GM12801 (cell line): ENCODE measurements around the gene CARD10.

Experiments
- TF ChIP-seq, protein P1 (sequence below): IDR thresholded peaks from one replicate; pipeline ENCODE4 v1.5.1; 2011; ENCODE audit warnings: control low read depth; ENCODE audit not compliant: insufficient read length; ENCODE audit errors: extremely low read depth

Gene CARD10

GRCh38 chr22:37505989-37506388 is 13.2 kb downstream of the CARD10 start:
- TF ChIP-seq, protein P1, sequence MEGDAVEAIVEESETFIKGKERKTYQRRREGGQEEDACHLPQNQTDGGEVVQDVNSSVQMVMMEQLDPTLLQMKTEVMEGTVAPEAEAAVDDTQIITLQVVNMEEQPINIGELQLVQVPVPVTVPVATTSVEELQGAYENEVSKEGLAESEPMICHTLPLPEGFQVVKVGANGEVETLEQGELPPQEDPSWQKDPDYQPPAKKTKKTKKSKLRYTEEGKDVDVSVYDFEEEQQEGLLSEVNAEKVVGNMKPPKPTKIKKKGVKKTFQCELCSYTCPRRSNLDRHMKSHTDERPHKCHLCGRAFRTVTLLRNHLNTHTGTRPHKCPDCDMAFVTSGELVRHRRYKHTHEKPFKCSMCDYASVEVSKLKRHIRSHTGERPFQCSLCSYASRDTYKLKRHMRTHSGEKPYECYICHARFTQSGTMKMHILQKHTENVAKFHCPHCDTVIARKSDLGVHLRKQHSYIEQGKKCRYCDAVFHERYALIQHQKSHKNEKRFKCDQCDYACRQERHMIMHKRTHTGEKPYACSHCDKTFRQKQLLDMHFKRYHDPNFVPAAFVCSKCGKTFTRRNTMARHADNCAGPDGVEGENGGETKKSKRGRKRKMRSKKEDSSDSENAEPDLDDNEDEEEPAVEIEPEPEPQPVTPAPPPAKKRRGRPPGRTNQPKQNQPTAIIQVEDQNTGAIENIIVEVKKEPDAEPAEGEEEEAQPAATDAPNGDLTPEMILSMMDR = no peak

DNA sequence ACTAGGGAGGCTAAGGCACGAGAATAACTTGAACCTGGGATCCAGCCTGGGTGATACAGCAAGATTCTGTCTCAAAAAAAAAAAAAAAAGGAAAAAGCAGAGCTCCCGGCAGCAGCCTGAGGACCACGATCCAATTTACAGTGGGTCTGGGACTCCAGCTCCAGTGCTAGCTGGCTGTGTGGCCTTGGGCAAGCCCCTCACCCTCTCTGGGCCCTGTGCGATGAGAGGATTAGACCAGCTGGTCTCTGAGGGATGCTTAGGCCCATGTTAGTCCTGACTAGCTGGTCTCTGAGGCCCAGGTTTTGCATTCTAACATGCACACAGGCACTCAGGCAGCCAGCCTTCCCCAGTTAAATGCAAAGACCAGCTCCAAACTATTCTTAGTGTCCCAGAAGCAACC is 13.7 kb downstream of the CARD10 start:
- TF ChIP-seq, protein P1 = no peak

DNA sequence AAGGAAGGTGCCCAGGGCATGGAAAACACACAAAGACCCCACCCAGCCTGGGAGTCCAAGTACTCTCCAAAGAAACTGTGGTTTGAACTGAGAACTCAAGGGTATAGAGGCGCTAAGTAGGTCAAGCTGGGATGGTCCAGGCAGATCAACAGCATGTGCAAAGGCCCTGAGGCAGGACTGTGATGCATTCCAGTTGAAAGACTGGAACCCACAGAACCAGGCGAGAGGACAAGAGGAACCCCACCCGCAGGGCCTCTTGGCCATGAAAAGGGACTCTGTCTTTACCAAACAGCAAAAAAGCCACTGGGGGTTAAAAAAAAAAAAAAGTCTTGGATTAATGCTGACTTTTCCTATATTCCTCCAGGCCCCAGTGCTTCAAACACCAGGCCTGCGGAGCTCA is 14.3 kb downstream of the CARD10 start:
- TF ChIP-seq, protein P1 = no peak

- TF ChIP-seq, protein P1 = no peak
These were observed 15.4 kb downstream of the CARD10 start for GRCh38 chr22:37503850-37504249.

DNA sequence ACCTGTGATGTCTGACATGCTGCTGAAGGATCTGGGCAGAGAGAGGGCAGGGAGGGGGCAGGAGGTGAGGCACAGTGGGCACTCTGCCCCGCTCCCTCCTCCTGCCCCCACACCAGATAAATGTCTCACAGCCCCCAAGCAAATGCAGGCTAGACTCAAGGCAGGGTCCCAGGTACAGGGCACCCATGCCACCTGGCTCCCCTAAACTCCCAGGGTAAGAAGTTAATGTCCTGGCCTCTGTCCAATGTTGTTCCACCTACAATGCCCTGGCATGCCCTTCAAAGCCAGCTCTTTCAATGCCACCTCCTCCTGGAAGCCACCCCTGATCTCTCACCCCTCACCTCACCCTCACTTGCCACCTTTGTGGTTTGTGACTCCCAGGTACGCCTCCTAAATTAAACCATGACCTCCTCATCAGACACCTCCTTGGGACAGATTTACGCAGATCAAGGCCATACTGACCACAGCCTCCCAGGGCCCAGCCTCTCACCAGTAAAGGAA is 16.0 kb downstream of the CARD10 start:
- TF ChIP-seq, protein P1 = no peak

GRCh38 chr22:37502342-37503182 is 16.7 kb downstream of the CARD10 start:
- TF ChIP-seq, protein P1 = no peak

- TF ChIP-seq, protein P1 = no peak
These were observed 17.4 kb downstream of the CARD10 start for GRCh38 chr22:37501610-37502341.
